ENCODE measurements around the gene EYS.
A peak's percentile ranks its signal among the peaks of the same experiment; 100 is the strongest.

Gene EYS

DNA sequence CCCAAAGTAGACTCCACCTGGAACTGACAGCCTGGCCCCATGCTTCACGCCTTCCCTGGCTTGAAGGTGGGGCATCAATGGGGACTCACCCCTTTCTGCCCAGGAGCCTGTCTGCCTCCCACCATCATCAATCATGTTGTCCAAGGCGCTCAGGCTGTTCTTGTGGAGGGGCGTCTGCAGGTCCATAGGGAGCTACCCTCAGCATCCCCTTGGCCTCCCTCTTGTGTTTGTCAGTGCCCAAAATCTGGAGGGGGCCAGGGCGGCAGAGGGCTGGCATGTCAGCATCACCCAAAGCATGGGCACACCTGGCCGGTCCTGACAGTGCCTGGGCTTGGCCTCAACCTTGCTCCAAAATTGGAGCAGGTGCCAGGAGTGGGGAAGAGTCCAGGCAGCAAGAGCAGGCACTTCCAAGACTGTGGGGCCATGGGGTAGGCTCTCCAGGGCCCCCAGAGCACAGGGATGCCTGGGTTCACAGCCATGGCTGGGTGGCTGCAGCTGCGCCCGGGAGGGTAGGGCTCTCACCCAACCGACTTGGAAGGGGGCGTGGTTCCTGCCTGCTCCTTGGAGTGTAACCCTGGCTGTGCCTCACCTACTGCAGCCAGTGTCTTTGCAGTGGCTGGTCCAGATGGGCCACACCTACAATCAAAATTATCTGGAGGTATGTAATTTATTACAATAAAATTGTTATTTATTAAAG is 903.4 kb downstream of the EYS start:
- no peak for FAIRE-seq

- no peak for FAIRE-seq
These were observed 914.5 kb downstream of the EYS start for GRCh38 chr6:64792534-64792933.

GRCh38 chr6:64789476-64789875 is 917.5 kb downstream of the EYS start:
- FAIRE-seq, result no peak

GRCh38 chr6:64786736-64787135 is 920.3 kb downstream of the EYS start:
- no peak for FAIRE-seq

DNA sequence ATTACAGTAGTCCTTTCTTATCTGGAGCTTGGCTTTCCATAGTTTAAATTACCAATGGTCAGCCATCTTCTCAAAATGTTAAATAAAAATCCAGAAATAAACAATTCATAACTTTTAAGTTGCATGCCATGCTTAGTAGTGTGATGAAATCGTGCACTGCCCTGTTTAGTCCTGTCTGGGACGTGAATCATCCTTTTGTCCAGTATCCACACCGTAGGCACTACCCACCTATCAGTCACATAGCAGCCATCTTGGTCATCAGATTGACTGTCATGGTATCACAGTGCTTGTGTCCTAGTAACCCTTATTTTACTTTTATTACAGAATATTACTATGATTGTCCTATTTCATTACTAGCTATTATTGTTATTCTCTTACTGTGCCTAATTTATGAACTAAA is 924.1 kb downstream of the EYS start:
- FAIRE-seq, result no peak

DNA sequence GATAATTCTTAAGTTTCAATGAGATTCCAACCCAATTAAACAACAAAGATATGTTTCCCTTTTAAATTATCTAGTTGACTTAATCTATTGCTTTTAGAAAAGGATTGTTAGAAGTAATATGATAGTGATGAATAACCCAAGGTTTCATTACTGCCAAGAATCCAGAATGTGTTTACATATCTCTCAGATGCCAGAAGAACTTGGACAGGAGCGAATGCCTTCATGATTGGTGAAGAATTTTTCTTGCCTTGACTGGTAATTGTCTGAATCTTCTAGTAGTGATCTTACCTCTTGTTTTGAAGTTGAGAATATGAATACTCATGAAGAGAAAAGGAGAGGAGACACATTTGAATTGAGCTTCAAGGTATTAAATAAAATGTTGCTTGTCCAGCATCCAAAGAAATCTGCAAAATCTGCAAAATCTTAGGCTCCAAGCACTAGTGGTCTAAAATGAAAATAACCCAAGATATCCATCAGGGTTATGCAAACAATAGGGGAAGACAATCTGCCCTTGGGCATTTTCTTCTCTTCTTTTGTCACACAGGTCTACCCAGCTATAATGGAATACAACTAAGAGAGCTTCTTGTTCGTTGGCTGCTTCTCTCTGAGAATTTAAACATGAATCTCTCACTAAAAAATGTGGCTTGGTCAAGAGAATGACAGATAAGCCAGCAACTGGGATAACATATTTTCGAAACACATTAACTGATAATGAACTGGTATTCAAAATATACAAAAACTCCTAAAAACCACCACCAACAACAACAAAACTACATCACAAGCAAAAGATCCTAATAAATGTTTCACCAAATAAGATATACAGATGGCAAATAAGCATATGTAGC is 928.9 kb downstream of the EYS start:
- no peak for FAIRE-seq

GRCh38 chr6:64776359-64776758 is 930.7 kb downstream of the EYS start:
- FAIRE-seq, result no peak

DNA sequence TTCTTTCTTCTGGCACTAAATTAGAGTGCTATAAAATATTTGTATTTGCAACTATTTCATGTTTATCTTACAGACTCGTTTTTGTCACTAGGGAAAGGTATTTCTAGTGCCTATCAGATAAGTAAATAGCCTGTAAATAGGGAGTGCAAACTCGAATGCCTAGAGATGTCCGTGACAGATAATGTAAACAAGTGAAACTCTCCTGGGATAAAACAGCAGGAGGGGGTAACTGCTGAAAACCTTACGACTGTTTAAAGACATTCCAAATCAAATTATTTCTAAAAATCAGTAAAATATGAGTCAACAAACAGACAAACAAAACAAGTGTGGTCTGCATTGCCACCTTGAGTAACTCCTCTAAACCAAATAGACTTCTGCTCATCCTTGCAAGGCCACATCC is 932.1 kb downstream of the EYS start:
- no peak for FAIRE-seq

- no peak for FAIRE-seq
These were observed 956.1 kb downstream of the EYS start for GRCh38 chr6:64750910-64751309.

GRCh38 chr6:64737418-64737817 is 969.6 kb downstream of the EYS start:
- FAIRE-seq, result no peak

DNA sequence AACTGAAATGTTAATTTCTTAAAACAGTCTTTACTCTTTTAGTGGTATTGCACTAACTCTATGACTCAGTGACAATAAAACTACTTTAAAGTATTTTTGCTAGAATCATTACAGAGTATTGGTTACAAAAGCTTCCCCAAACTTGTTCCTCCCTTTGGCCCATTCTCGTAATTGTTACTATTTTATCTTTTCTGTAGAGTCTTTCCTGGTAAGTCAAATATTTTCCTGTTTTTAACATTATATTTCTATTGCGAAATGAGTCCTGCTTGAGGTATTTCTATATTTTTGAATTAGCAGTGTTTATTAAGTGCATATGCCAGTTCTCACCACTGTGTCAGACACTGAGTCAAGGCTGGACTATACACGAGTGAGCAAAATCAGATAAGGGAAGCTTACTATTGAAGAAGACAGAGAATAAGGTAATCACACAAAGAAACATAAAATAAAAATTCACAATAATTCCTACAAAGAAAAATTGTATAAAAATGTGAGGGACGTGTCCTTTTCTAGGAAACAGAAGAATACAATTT is 970.5 kb downstream of the EYS start:
- FAIRE-seq, result no peak

DNA sequence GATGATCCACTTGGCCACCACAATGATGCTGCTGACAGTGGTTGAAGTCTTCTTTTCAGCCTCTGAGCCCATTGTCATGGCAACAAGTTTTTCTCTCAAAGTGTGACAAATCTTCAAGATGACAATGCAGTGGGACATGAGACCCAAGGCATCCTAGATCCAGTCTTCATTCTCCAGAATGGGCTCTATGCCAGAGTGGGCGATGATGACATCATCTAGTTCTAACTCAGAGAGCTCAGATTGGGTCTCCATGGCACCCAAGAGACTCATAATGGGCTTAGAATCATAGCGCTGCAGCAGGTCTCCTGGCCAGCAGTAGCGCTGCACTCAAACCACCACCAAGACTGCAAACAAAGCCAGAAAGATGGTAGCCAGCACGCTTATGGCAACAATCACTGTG is 973.6 kb downstream of the EYS start:
- no peak for FAIRE-seq

DNA sequence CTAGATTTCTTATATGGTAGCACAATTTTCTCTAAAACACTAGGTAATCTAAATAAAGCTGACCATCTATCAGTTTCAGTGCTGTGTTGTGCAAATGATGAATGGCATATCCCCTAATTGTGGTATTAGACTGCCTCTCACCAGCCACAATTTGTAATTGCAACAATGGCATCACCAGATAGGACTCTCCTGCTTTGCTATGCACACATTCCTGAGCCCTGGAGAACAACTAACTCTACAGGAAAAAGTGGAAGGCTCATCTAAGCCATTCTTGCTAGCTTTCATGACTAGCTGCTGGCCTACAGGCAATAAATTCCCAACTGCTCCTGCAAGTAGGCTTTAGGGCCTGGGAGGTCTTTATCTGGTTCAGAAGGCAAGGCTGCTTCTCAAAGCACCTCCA is 974.1 kb downstream of the EYS start:
- FAIRE-seq, result no peak

DNA sequence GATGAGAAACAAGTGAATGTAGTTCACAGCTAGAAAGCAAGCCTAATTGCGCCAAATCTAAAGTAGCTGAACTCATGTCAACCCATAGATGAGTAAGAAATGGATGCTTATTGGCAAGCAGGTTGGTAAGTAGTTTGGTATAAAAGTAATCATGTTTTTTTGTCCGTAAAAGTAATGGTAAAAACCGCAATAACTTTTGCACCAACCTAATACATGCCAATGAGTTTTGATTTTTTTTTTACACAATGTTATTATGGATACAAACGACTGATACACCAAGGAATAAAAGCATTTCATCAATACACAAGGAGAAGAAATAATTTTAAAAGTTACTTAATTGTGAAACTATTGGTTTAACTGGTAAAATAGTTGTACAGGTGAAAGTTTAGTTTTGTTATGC is 977.5 kb downstream of the EYS start:
- FAIRE-seq, result peak; percentile 23

- FAIRE-seq, result no peak
These were observed 980.0 kb downstream of the EYS start for GRCh38 chr6:64727075-64727474.

- no peak for FAIRE-seq
These were observed 982.9 kb downstream of the EYS start for GRCh38 chr6:64724091-64724490.

- no peak for FAIRE-seq
These were observed 983.5 kb downstream of the EYS start for GRCh38 chr6:64723327-64724058.

GRCh38 chr6:64721865-64722264 is 985.2 kb downstream of the EYS start:
- FAIRE-seq, result no peak

GRCh38 chr6:64717281-64717680 is 989.7 kb downstream of the EYS start:
- no peak for FAIRE-seq

GRCh38 chr6:64715624-64716023 is 991.4 kb downstream of the EYS start:
- no peak for FAIRE-seq

DNA sequence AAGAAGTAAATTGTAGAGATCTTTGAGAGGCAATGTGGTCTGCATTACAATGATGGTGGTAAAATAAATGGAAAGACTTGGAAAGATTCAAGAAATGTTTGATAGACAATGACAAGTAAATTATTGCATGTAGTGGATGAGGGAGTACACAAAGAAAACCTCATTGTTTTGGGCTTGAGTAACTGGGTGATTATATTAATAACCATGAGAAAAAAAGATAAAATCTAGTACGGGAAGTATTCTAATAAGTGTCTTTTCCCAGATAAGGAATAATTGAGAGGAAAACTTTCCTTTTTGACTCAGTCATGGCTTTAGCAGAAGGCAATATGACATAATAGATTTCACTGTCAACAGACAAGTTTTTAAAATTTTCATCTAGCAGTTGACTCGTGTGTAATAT is 993.0 kb downstream of the EYS start:
- no peak for FAIRE-seq

DNA sequence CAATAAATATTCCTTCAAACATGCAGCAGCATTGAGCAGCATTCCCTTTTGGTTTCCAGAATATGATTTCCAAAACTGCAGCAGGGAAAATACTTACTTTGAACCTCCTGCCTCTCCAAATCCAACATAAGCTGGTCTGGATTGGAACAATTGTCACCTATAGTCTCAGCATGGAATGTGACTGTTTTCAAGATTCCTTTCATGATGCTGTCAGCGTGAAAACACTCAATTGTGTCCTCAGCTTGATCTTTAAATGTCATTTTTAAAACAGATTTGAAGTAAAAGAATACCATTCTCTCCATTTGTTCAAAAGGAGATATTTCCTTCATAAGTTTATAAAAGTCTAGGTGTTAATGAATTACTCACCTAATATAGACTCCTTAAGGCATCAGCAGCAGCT is 993.9 kb downstream of the EYS start:
- no peak for FAIRE-seq

DNA sequence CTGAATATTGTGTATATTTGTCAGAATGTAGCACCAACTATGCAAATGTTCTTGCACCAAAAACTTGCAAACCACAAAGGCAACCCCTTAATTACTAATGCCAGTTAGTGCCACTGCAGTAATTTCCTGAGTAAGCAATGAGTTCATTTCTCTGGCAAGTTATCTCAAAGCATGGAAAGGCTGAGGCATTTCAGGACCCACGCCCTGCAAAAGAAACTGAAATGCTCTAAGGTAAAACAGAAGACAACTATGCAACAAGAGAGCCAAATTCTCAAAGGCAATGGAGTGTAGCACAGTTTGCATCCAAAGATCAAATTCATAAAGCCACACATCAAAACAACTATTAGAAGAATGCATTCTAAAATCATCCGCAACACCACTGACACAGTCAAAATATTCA is 994.4 kb downstream of the EYS start:
- no peak for FAIRE-seq

- peak; percentile 92 for FAIRE-seq
These were observed 1003.1 kb downstream of the EYS start for GRCh38 chr6:64703922-64704321.

All from A204.1 (cell line).